Naive thymus-derived CD4-positive, alpha-beta T cell (primary cell): ENCODE measurements around the gene HSPA14. TPM values are rescaled to one million over a fixed set of nuclear protein-coding genes. Genes with fewer than 3 reads are reported as not detected.

Experiments used
- ATAC-seq: fragments of 150-1000 bp; cut with Tn5 transposase; 2 replicates; pipeline ENCODE4 v1.10.0; 2021; ENCODE audit warnings: mild to moderate bottlenecking, moderate library complexity
- CTCF ChIA-PET: fragments of 350-600 bp; sonication (Branson Sonifier 250); formaldehyde crosslinking; loops from one replicate; lab custom pipeline; 2021; ENCODE audit warnings: antibody characterized with exemption; lab: Charles Lee
- POLR2A ChIA-PET: fragments of 350-600 bp; sonication (Branson Sonifier 250); formaldehyde crosslinking; loops from one replicate; lab custom pipeline; 2021; ENCODE audit warnings: antibody characterized with exemption, inconsistent platforms; lab: Charles Lee
- DNase-seq, 9 donors: peaks; one replicate each; pipeline versions ENCODE4 v3.0.0 to v3.0.0-alpha.2; 2020 to 2022; ENCODE audit warnings: mixed read lengths in 1 of 9
- H3K27ac ChIP-seq: one replicate; pipeline ENCODE4 v1.7.0; 2013; ENCODE audit warnings: mild to moderate bottlenecking, low read depth, low read length, moderate library complexity
- H3K27me3 ChIP-seq, 2 donors: one replicate each; pipeline ENCODE4 v1.7.0; 2013; ENCODE audit warnings: low read length in 2 of 2, mild to moderate bottlenecking in 2 of 2, moderate library complexity in 2 of 2; ENCODE audit not compliant: control insufficient read depth in 2 of 2, insufficient read depth in 2 of 2
- H3K36me3 ChIP-seq, 3 experiments: 1 replicate in 2 of 3; 2 replicates in 1 of 3; pipeline ENCODE4 v1.7.0; 2013; ENCODE audit warnings: low read length in 3 of 3, mild to moderate bottlenecking in 3 of 3, moderate library complexity in 1 of 3; ENCODE audit not compliant: insufficient read depth in 3 of 3, control insufficient read depth in 2 of 3
- H3K4me1 ChIP-seq, 2 donors: one replicate each; pipeline ENCODE4 v1.7.0; 2013; ENCODE audit warnings: low read length in 2 of 2, mild to moderate bottlenecking in 2 of 2, moderate library complexity in 1 of 2; ENCODE audit not compliant: control insufficient read depth in 2 of 2, insufficient read depth in 2 of 2
- H3K4me3 ChIP-seq: 2 replicates; pipeline ENCODE4 v1.7.0; 2013; ENCODE audit warnings: mild to moderate bottlenecking, low read length
- H3K9me3 ChIP-seq, 3 experiments: 1 replicate in 2 of 3; 2 replicates in 1 of 3; pipeline ENCODE4 v1.7.0; 2013; ENCODE audit warnings: low read length in 3 of 3; ENCODE audit not compliant: control insufficient read depth in 2 of 3
- H3K27ac Mint-ChIP-seq, 9 donors: one replicate each; pipeline ENCODE4 v1.8.0; 2020 to 2022; ENCODE audit warnings: mixed read lengths in 9 of 9, mild to moderate bottlenecking in 8 of 9, moderate library complexity in 5 of 9, inconsistent platforms in 2 of 9
- H3K27me3 Mint-ChIP-seq, 5 donors: one replicate each; pipeline ENCODE4 v1.8.0; 2021 to 2022; ENCODE audit warnings: mixed read lengths in 5 of 5, mild to moderate bottlenecking in 1 of 5
- H3K36me3 Mint-ChIP-seq, 5 donors: one replicate each; pipeline ENCODE4 v1.8.0; 2020 to 2022; ENCODE audit warnings: mixed read lengths in 5 of 5, mild to moderate bottlenecking in 3 of 5, inconsistent platforms in 1 of 5
- H3K4me1 Mint-ChIP-seq, 7 donors: one replicate each; pipeline ENCODE4 v1.8.0; 2020 to 2022; ENCODE audit warnings: mixed read lengths in 7 of 7, mild to moderate bottlenecking in 3 of 7, inconsistent platforms in 1 of 7
- H3K4me3 Mint-ChIP-seq, 10 donors: one replicate each; pipeline ENCODE4 v1.8.0; 2020 to 2022; ENCODE audit warnings: mild to moderate bottlenecking in 10 of 10, mixed read lengths in 10 of 10, moderate library complexity in 6 of 10, inconsistent platforms in 2 of 10
- H3K9me3 Mint-ChIP-seq, 11 donors: one replicate each; pipeline ENCODE4 v1.8.0; 2020 to 2022; ENCODE audit warnings: mixed read lengths in 11 of 11, mild to moderate bottlenecking in 4 of 11, inconsistent platforms in 1 of 11, moderate library complexity in 1 of 11
- intact Hi-C, 2 donors: fragments of 100-400 bp; cut with micrococcal nuclease; formaldehyde crosslinking; loops; one replicate each; pipeline ENCODE4 v1.15.1; 2023
- polyA plus RNA-seq, 2 donors: library from polyadenylated mRNA; unstranded; fragments of 300-500 nt; fragmentation: Illumina TruSeq; gene quantifications; one replicate each; pipeline ENCODE4 v1.2.3, GENCODE V29; 2021
- total RNA-seq, 6 experiments: library from RNA in 5 of 6; stranded (reverse) in 5 of 6; gene quantifications; 1 replicate in 5 of 6; 2 replicates in 1 of 6; pipeline ENCODE4 v1.2.3 and lab custom pipeline; 2021 to 2026

The HSPA14 gene
- total and polyA plus RNA-seq, 7 experiments from 2014 or later: 14.1 to 23.8 (median 17.6) TPM

GRCh38 chr10:14884082-14884481, 46.0 kb downstream of the HSPA14 start:
- no peak overlapping the region for H3K27ac Mint-ChIP-seq
- POLR2A ChIA-PET: no interaction called here
- peaks cover 7 to 26% (median 19%) of the 10 kb centered on the region in 7 donors for H3K4me1 Mint-ChIP-seq
- CTCF ChIA-PET: interaction anchor here (0.7 kb wide), 1 partner anchor 21 kb away, joined by 6 read pairs; no protein-coding TSS in a partner anchor
- H3K4me3 Mint-ChIP-seq: no peak overlapping the region
- Histone ChIP-seq H3K4me1 (peaks cover 4 to 5% of the 10 kb centered on the region in 2 donors), H3K4me3 (no peak overlapping the region), H3K9me3 (no peaks in the 10 kb centered on the region), H3K36me3 (no peaks in the 10 kb centered on the region), H3K27me3 (no peaks in the 10 kb centered on the region), H3K27ac (no peak overlapping the region)
- intact Hi-C loops: no loop called here
- no peaks in the 10 kb centered on the region for H3K9me3 Mint-ChIP-seq
- no peak for DNase-seq
- no peak for ATAC-seq
- H3K36me3 Mint-ChIP-seq: peaks cover 0 to 10% (median 0%) of the 10 kb centered on the region in 5 donors
- no peaks in the 10 kb centered on the region for H3K27me3 Mint-ChIP-seq

DNA sequence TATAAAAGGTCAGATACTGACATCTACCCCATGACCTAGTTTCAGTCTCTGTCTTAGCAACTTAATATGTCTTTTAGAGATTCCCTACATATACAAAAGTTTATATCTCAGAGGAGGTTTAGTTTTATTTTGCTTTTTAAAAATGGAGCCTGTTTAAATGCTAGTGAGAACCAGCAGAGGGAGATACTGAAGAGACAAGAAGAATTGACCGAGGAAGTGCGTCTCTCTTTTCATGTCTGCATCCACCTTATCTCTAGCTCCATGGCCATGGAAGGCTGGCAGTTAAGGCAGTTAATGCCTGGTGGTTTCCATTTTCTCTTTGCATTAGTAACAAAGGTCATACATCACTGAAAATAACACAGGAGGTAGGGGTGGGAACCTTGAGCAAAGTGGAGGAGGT, 51.2 kb downstream of the HSPA14 start:
- POLR2A ChIA-PET: interaction anchor here (1.2 kb wide), 1 partner anchor 10 kb away, joined by 3 read pairs; no protein-coding TSS in a partner anchor
- CTCF ChIA-PET: interaction anchor here (0.6 to 1.4 kb wide), 7 partner anchors 16 to 399 kb away, joined by 3 to 4 read pairs (median 3); partner anchors contain the start of genes CDNF, HSPA14 and MSANTD7
- Mint-ChIP-seq H3K4me1 (peaks cover 3 to 10% (median 6%) of the 10 kb centered on the region in 7 donors), H3K27ac (peak overlapping the region in 2 of 9 donors; percentile 41 to 64), H3K4me3 (no peak overlapping the region), H3K36me3 (peaks cover 0 to 12% (median 0%) of the 10 kb centered on the region in 5 donors), H3K27me3 (no peaks in the 10 kb centered on the region), H3K9me3 (no peaks in the 10 kb centered on the region)
- intact Hi-C loops: loop anchor here in 1 of 2 donors (1.0 kb wide), 1 partner anchor 83 kb away; no protein-coding TSS in a partner anchor
- H3K9me3 ChIP-seq: no peaks in the 10 kb centered on the region
- peaks cover 0 to under 1% of the 10 kb centered on the region in 2 donors for H3K4me1 ChIP-seq
- H3K36me3 ChIP-seq: no peaks in the 10 kb centered on the region
- ATAC-seq (peak; percentile 47), DNase-seq (peak in 3 of 9 donors; percentile 16 to 23 (median 17))
- no peaks in the 10 kb centered on the region for H3K27me3 ChIP-seq
- no peak overlapping the region for H3K4me3 ChIP-seq
- no peak overlapping the region for H3K27ac ChIP-seq

- H3K27ac ChIP-seq: no peak overlapping the region
- no peaks in the 10 kb centered on the region for H3K27me3 ChIP-seq
- H3K4me1 ChIP-seq: no peaks in the 10 kb centered on the region
- DNase-seq: no peak
- H3K4me3 ChIP-seq: no peak overlapping the region
- H3K27ac Mint-ChIP-seq: no peak overlapping the region
- H3K9me3 Mint-ChIP-seq: no peaks in the 10 kb centered on the region
- peaks cover 3 to 10% (median 6%) of the 10 kb centered on the region in 7 donors for H3K4me1 Mint-ChIP-seq
- CTCF ChIA-PET: no interaction called here
- no peaks in the 10 kb centered on the region for H3K9me3 ChIP-seq
- intact Hi-C loops: no loop called here
- POLR2A ChIA-PET: no interaction called here
- H3K27me3 Mint-ChIP-seq: no peaks in the 10 kb centered on the region
- H3K4me3 Mint-ChIP-seq: no peak overlapping the region
- no peak for ATAC-seq
- no peaks in the 10 kb centered on the region for H3K36me3 ChIP-seq
- H3K36me3 Mint-ChIP-seq: peaks cover 0 to 14% (median 3%) of the 10 kb centered on the region in 5 donors
Measured at GRCh38 chr10:14891151-14891550, 53.0 kb downstream of the HSPA14 start.

DNA sequence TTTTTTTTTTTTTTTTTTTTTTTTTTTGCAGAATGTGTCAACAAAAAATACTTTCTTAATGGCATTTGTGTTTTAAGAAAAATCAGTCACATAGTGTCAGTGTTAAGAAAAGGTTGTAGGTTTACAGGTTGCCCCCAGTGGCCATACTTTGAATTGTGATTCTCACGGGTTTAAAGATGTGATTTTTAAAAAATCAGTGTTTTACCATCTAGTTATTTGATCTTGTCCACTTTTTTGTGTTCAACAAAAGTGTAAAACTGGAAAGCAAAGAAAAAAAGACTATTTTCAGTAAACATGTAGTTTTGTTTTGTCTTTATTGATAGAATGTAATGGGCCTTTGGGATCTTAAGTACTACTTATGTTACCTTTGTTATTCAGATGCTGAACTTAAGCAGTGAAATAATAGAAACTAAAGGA, 66.2 kb downstream of the HSPA14 start:
- Mint-ChIP-seq H3K36me3 (peaks cover 18 to 26% (median 23%) of the 10 kb centered on the region in 5 donors), H3K27ac (peak overlapping the region in 3 of 9 donors; percentile 48 to 73 (median 62)), H3K27me3 (no peaks in the 10 kb centered on the region), H3K4me3 (no peak overlapping the region), H3K9me3 (peaks cover 0 to 14% (median 2%) of the 10 kb centered on the region in 11 donors), H3K4me1 (peaks cover 0 to 22% (median 11%) of the 10 kb centered on the region in 7 donors)
- peaks cover 0 to 4% of the 10 kb centered on the region in 2 donors for H3K4me1 ChIP-seq
- H3K27ac ChIP-seq: no peak overlapping the region
- DNase-seq: peak in 7 of 9 donors; percentile 11 to 57 (median 41)
- peaks cover 6 to 16% (median 11%) of the 10 kb centered on the region in 3 experiments for H3K36me3 ChIP-seq
- ChIA-PET CTCF (interaction anchor here (0.5 to 1.3 kb wide), 3 partner anchors 21 to 362 kb away, joined by 3 to 6 read pairs (median 3); no protein-coding TSS in a partner anchor), POLR2A (interaction anchor here (0.7 to 1.2 kb wide), 2 partner anchors 8 to 42 kb away, joined by 3 to 6 read pairs; no protein-coding TSS in a partner anchor)
- no peaks in the 10 kb centered on the region for H3K9me3 ChIP-seq
- no peak overlapping the region for H3K4me3 ChIP-seq
- intact Hi-C loops: loop anchor here in 1 of 2 donors (1.0 to 2.0 kb wide), 3 partner anchors 26 to 405 kb away; partner anchors contain the start of genes CDNF, HSPA14, MSANTD7 and SUV39H2
- H3K27me3 ChIP-seq: no peaks in the 10 kb centered on the region
- peak; percentile 81 for ATAC-seq

GRCh38 chr10:14904864-14905263, 66.8 kb downstream of the HSPA14 start:
- no peak for DNase-seq
- ChIA-PET CTCF (interaction anchor here (0.5 to 1.2 kb wide), 4 partner anchors 16 to 69 kb away, joined by 3 to 6 read pairs (median 4); no protein-coding TSS in a partner anchor), POLR2A (interaction anchor here (0.7 to 1.2 kb wide), 2 partner anchors 9 to 42 kb away, joined by 3 to 6 read pairs; no protein-coding TSS in a partner anchor)
- H3K4me1 ChIP-seq: peaks cover 0 to 4% of the 10 kb centered on the region in 2 donors
- no peaks in the 10 kb centered on the region for H3K9me3 ChIP-seq
- Mint-ChIP-seq H3K36me3 (peaks cover 19 to 28% (median 26%) of the 10 kb centered on the region in 5 donors), H3K27me3 (no peaks in the 10 kb centered on the region), H3K4me1 (peaks cover 0 to 22% (median 11%) of the 10 kb centered on the region in 7 donors), H3K27ac (peak overlapping the region in 3 of 9 donors; percentile 62 to 78 (median 71)), H3K9me3 (peaks cover 0 to 14% (median 2%) of the 10 kb centered on the region in 11 donors), H3K4me3 (no peak overlapping the region)
- no peak overlapping the region for H3K27ac ChIP-seq
- intact Hi-C loops: loop anchor here in 1 of 2 donors (1.0 to 2.0 kb wide), 3 partner anchors 27 to 406 kb away; partner anchors contain the start of genes CDNF, HSPA14, MSANTD7 and SUV39H2
- no peak for ATAC-seq
- H3K27me3 ChIP-seq: no peaks in the 10 kb centered on the region
- no peak overlapping the region for H3K4me3 ChIP-seq
- H3K36me3 ChIP-seq: peaks cover 6 to 19% (median 16%) of the 10 kb centered on the region in 3 experiments

DNA sequence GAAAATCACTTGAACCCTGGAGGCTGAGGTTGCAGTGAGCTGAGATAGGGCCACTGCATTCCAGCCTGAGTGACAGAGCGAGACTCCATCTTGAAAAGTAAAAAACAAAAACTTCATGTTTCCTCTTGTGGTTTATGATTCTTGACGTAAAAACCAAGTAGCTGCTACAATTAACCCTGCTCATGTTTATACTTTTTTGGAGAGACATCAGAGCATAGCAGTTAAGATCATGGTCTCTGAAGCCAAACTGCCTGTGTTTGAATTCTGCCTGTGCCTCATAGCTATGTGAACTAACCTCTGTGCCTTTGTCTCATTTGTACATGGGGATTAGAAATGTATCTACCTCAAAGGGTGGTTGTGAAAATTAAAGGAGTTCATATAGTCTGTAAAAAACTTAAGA, 67.8 kb downstream of the HSPA14 start:
- Histone ChIP-seq H3K9me3 (no peaks in the 10 kb centered on the region), H3K36me3 (peaks cover 6 to 29% (median 17%) of the 10 kb centered on the region in 3 experiments), H3K4me1 (peaks cover 0 to 4% of the 10 kb centered on the region in 2 donors), H3K27me3 (no peaks in the 10 kb centered on the region), H3K27ac (no peak overlapping the region), H3K4me3 (no peak overlapping the region)
- Mint-ChIP-seq H3K27me3 (no peaks in the 10 kb centered on the region), H3K27ac (peak overlapping the region; percentile 36 to 85 (median 62)), H3K9me3 (peaks cover 0 to 14% (median 2%) of the 10 kb centered on the region in 11 donors), H3K4me1 (peaks cover 0 to 26% (median 14%) of the 10 kb centered on the region in 7 donors), H3K36me3 (peaks cover 22 to 37% (median 37%) of the 10 kb centered on the region in 5 donors), H3K4me3 (no peak overlapping the region)
- CTCF ChIA-PET: interaction anchor here (1.0 to 1.2 kb wide), 2 partner anchors 17 to 68 kb away, joined by 3 to 6 read pairs; no protein-coding TSS in a partner anchor
- intact Hi-C loops: loop anchor here in 1 of 2 donors (2.0 kb wide), 1 partner anchor 67 kb away; the partner anchor contains the start of genes CDNF, HSPA14 and MSANTD7
- POLR2A ChIA-PET: interaction anchor here (0.8 kb wide), 1 partner anchor 199 kb away, joined by 4 read pairs; no protein-coding TSS in a partner anchor
- ATAC-seq: peak; percentile 81
- peak in 7 of 9 donors; percentile 10 to 61 (median 32) for DNase-seq
